ENCODE data around the gene RAMACL.
"Not testable (repeated sequence)": the region's sequence is repeated elsewhere in the genome, so short reads cannot be mapped to it uniquely, and the experiment has no call there.

RAMACL gene

DNA sequence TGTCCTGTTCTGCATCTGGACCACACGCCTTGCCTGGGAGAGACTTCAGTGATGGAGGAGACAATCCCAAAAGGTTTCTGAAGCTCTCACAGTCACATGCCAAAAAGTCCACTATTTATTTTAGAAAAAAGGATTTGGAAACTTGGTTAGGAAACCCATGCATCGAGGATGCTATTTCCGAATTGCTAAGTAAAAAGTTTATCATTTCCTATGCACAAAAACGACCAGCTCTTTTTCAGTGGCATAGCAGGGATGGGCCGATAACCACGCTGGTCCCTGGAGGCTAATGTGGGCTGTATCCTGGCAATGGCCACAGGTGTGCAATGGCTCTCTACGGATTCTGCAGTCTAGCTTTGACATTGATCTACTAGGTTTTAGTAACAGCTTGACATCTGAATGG lies 33.9 kb downstream of the RAMACL start:
- Mint-ChIP-seq H3K4me3 (no peak overlapping the region), H3K27me3 (peaks cover 3% of the 10 kb centered on the region), H3K36me3 (ENCODE audit: low read depth) (no peaks in the 10 kb centered on the region), H3K27ac (no peak overlapping the region), H3K4me1 (peaks cover 10% of the 10 kb centered on the region), H3K9me3 (no peaks in the 10 kb centered on the region)
- DNase-seq (no peak), ATAC-seq (no peak)

DNA sequence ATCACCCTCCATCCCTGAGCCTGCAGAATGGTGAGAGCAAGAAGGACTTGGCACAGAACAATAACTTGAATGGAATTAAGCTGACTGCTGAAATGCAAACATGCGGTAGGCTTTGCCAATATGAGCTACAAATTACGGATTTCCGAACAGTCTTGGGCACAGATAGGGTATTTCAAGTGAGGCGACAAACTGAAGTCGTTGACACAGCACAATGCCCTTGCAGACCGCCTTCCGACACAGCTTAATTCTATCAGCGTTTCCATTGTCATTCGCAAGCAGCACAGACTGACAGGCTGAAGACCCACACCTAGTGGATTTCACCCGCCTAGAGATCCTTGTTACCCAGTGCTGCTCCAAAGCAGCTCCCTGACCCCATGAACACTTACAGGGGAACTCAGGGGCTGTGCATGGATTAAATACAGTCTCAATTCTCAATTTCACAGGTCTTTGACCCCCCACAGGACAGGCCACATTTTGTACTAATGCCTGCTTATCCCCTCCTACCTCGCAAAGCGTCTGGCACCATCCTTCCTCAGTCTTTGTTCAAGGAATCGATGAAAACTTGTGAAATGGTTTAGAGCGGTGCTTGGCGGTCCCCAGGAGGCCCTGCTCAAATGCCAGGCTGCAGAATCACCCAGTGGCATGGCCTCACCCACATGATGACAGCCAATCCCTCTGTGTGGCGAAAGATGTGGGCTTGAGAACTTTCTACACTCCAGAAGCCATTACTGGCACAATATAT lies 34.6 kb downstream of the RAMACL start:
- no peaks in the 10 kb centered on the region for H3K9me3 Mint-ChIP-seq
- ATAC-seq (no peak), DNase-seq (no peak)
- H3K4me3 Mint-ChIP-seq, result no peak overlapping the region
- peaks cover 5% of the 10 kb centered on the region for H3K4me1 Mint-ChIP-seq
- no peak overlapping the region for H3K27ac Mint-ChIP-seq
- no peaks in the 10 kb centered on the region for H3K36me3 Mint-ChIP-seq (ENCODE audit: low read depth)
- peaks cover 3% of the 10 kb centered on the region for H3K27me3 Mint-ChIP-seq

DNA sequence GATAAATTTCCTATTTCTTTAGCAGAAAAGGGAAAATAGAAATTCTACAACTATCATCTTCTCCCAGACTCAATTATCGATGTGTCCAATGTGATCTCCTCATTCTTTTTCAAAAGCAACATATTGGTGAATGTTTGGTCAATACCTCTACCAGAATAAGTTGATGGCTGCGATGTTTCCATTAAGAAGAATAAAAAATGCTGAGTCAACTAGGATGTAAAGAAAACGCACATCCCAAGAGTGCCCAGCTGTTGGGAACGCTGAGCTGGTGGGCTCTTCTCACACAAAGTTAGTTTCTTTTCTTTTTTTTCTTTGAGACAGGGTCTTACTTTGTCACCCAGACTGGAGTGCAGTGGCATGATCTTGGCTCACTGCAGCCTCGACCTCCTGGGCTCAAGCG lies 39.8 kb downstream of the RAMACL start:
- Mint-ChIP-seq H3K9me3 (no peaks in the 10 kb centered on the region), H3K36me3 (ENCODE audit: low read depth) (no peaks in the 10 kb centered on the region), H3K27ac (no peak overlapping the region), H3K4me3 (no peak overlapping the region), H3K4me1 (peaks cover 4% of the 10 kb centered on the region), H3K27me3 (no peaks in the 10 kb centered on the region)
- ATAC-seq (no peak), DNase-seq (no peak)

DNA sequence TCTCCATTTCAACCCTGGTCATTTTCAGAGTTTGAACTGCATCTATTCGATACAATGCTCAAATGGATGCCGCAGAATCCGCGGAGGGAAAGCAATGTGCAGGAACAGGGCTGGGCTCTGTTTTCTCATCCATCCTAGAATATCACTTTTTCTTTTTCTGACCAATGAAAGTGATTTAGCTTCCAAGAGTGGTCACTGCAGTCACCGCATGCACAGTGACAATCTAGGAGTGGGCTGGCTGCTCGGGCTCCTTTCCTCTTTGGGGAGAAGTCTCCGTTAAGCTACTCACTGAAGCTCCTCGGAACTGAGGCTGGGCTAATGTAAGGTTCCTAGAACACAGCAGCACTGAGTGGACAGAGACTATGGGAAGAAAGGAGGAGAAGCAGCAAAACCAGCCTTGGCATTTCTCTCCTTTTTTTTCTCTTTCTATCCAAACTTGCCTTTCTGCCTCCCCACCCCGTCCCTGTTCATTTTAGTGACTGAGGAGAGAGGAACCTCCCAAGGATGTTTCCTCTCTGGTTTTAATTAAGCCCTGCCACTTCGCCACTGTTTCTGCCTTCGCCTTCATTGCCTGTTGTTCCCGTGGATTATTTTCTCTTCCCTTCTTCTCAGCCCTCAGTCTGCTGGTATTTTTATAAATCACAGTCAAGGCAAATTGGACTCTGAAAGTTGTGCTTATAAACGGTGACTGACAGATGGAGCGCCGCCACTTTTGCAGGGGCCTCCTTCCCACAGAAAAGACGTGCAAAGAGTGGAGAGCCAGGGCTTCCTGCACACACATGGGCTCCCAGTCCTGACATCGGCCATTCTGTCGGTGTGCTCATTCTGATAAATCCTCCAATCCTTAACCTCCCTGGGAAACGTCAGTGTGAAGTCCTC lies 41.1 kb downstream of the RAMACL start:
- Mint-ChIP-seq H3K4me1 (peaks cover 16% of the 10 kb centered on the region), H3K4me3 (no peak overlapping the region), H3K27me3 (no peaks in the 10 kb centered on the region), H3K9me3 (no peaks in the 10 kb centered on the region), H3K27ac (no peak overlapping the region), H3K36me3 (ENCODE audit: low read depth) (no peaks in the 10 kb centered on the region)
- DNase-seq (no peak), ATAC-seq (no peak)

DNA sequence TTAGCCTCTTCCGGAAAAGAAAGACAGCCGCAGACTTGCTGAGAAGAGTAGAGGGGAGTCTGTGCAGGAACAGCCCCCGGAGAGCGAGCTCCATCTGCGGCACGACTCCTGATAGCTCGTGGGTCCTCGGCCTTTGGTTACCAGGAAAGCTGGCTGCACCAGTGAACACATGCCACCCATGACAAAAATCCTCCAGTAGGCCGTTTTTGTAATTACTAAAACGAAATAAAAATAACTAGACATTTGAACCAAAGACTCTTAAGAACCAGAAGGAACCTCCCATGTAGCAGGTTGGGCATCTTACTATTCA lies 42.2 kb downstream of the RAMACL start:
- Mint-ChIP-seq H3K9me3 (no peaks in the 10 kb centered on the region), H3K4me3 (no peak overlapping the region), H3K36me3 (ENCODE audit: low read depth) (no peaks in the 10 kb centered on the region), H3K4me1 (peaks cover 19% of the 10 kb centered on the region), H3K27ac (no peak overlapping the region), H3K27me3 (no peaks in the 10 kb centered on the region)
- no peak for DNase-seq
- ATAC-seq, result no peak

DNA sequence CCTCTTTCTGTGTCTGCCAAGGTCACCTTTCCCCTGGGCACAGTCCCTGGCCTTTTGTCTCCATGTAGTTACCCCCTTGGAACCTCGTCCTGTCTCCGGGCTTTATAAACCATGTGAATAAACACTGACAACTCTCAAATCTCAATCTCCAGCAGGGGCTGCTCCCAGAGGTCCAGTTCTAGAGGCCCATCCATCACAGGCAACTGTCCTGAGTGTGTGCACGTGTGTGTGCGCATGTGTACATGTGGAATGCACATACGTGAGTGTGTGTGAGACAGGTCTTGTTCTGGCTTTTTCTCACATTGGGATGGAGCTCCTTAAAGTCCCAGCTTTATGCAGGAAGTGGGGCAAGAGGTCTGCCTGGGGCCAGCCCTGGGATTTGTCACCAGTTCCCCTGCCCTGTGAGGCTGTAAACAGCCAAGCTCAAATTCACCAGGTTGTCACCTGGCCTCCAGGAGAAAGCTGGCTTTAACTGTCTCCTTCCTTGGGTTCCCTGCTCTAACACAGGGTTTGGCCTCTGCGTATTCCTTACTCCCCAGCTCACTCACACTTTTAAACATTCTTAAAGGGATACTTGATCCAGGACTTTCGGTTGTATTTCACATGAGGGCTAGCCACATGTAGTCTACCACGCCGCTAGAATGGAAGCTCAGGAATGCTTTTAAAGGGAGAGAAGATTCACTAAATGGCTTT lies 42.7 kb downstream of the RAMACL start:
- H3K4me3 Mint-ChIP-seq, result no peak overlapping the region
- DNase-seq (no peak), ATAC-seq (no peak)
- no peaks in the 10 kb centered on the region for H3K9me3 Mint-ChIP-seq
- H3K27me3 Mint-ChIP-seq, result no peaks in the 10 kb centered on the region
- no peak overlapping the region for H3K27ac Mint-ChIP-seq
- H3K4me1 Mint-ChIP-seq, result peaks cover 19% of the 10 kb centered on the region
- no peaks in the 10 kb centered on the region for H3K36me3 Mint-ChIP-seq (ENCODE audit: low read depth)

DNA sequence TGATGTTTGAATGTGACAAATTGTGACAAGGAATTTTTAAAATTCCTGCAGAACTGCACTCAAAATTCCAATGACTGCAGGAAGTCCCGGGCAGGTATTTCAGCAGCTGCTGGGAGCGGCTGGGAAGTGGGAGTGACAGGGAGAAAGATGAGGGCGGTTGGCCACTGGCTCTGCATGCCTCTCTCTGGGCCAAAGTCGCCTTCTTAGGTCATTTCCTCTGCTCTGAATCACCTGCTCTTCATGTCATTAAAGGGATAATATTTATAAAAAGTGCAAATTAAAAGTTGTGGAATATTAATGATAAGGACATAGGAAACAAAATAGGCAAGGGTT lies 43.9 kb downstream of the RAMACL start:
- Mint-ChIP-seq H3K9me3 (no peaks in the 10 kb centered on the region), H3K4me1 (peaks cover 19% of the 10 kb centered on the region), H3K27ac (no peak overlapping the region), H3K36me3 (ENCODE audit: low read depth) (no peaks in the 10 kb centered on the region), H3K27me3 (no peaks in the 10 kb centered on the region), H3K4me3 (no peak overlapping the region)
- DNase-seq, result no peak
- ATAC-seq, result no peak

DNA sequence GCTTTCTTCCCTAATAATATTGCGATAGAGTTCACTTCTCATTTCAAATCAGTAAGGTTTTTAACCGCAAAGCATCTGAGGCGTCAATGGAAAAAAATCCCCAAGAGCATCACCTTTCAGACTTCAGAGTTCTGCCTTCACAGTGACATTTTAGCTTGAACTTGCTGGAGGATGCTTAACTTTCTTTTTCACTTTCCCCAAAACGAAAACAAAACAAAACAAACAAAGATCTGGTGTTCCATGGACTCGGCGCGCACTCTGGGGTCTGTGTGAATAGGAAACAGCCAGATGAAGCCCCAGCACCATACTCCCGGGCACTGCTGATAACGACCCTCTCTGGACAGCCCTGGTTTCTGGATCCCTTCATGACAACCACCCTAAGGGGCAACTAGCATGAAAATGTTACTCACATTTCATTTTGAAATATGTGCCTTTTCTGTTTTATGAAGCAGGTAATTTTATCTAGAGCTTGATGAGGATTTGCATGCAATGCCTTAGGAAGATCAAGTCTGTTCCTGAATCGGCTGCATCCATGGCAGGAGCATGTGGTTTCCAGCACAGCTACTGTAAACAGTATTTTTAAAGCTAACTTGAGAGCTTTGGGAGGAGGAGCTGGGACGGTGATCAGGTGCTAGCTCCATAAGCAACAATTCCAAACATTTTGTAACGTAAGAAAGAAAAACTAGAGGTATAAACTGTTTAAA lies 44.5 kb downstream of the RAMACL start:
- ATAC-seq, result no peak
- H3K36me3 Mint-ChIP-seq (ENCODE audit: low read depth), result no peaks in the 10 kb centered on the region

DNA sequence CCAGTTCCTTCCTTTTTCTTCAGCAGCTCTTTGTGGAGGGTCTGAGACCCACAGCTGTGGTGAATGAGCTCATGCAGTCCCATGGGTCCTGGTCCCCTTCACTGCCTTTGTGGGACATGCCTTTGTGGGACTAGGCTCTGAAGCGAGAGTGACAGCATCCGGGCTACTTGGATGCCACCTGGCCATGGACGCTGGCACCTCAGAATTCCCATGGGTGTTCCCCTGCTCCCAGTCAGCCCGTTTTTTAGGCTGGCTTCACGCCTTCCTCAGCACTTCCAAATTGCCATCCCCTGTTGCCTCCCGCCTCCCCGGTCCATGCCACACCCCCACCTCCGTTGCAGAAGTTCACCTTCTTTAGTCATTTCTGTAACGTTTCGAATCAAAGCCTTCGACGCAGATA lies 45.1 kb downstream of the RAMACL start:
- H3K4me1 Mint-ChIP-seq, result peaks cover 19% of the 10 kb centered on the region
- H3K27me3 Mint-ChIP-seq, result no peaks in the 10 kb centered on the region
- peak overlapping the region; percentile 33 for H3K4me3 Mint-ChIP-seq
- peak overlapping the region; percentile 55 for H3K27ac Mint-ChIP-seq
- ATAC-seq, result peak; percentile 39
- no peaks in the 10 kb centered on the region for H3K9me3 Mint-ChIP-seq
- DNase-seq, result no peak
- H3K36me3 Mint-ChIP-seq (ENCODE audit: low read depth), result no peaks in the 10 kb centered on the region

More for the DNA sequence above, 44.5 kb downstream of the RAMACL start:
- Mint-ChIP-seq H3K4me3 (peak overlapping the region; percentile 33), H3K27ac (peak overlapping the region; percentile 55), H3K4me1 (peaks cover 19% of the 10 kb centered on the region), H3K9me3 (no peaks in the 10 kb centered on the region), H3K27me3 (no peaks in the 10 kb centered on the region)
- DNase-seq, result no peak

DNA sequence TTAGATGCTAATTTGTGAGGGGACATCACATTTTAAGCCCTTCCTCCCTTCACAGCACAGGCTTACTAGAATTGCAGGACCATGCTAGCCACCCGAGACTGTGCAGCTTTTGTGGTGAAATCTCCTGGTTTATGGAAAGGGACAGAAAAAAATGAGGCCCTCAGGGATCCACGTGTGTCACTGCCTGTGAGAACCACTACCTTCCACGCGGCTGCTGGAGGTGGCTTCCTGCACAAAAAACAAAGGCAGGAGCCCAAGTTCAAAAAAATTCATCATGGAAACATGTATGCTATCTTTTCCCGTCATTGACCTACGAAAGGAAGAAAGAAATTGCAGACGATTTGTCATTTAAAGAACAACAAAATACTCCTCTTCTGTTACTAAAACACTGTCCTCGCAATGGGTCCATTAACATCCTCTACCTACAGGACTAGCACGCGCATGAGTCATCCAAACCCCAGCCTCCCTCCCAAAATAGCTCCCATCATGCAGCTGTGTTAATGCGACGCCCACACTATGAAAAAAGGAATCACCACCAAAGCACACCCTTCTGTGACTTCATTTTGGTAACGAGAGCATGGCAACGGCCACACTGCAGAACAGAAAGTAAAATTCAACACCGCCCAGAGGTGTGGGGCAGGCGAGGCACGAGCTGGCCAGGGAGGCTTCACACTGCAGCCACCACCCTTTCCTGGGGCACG lies 45.7 kb downstream of the RAMACL start:
- peak; percentile 88 for ATAC-seq
- DNase-seq, result peak; percentile 33
- no peaks in the 10 kb centered on the region for H3K27me3 Mint-ChIP-seq
- H3K36me3 Mint-ChIP-seq (ENCODE audit: low read depth), result no peaks in the 10 kb centered on the region
- H3K9me3 Mint-ChIP-seq, result no peaks in the 10 kb centered on the region
- peak overlapping the region; percentile 55 for H3K27ac Mint-ChIP-seq
- H3K4me1 Mint-ChIP-seq, result peaks cover 19% of the 10 kb centered on the region
- H3K4me3 Mint-ChIP-seq, result peak overlapping the region; percentile 33

DNA sequence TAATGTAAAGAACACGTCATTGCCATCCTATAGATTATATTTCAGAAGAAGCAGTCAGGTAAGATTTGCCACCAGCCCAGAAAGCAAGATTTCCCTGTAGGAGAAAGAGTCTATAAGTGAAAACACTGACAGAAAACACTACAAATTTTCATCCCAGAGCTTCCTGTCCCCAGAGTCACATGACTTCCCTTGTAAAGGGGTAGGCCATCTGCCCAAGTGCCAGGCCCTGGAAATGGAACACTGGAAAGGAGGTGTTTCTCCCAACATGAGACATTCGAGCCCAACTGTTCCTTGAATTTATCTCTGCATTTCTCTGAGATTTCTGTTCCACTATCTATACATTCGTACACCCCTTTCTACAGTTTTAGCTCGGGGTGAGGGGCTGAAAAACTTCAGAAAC lies 46.9 kb downstream of the RAMACL start:
- H3K4me1 Mint-ChIP-seq, result peaks cover 19% of the 10 kb centered on the region
- H3K27ac Mint-ChIP-seq, result no peak overlapping the region
- no peaks in the 10 kb centered on the region for H3K27me3 Mint-ChIP-seq
- no peak for ATAC-seq
- no peaks in the 10 kb centered on the region for H3K36me3 Mint-ChIP-seq (ENCODE audit: low read depth)
- no peaks in the 10 kb centered on the region for H3K9me3 Mint-ChIP-seq
- DNase-seq, result no peak
- H3K4me3 Mint-ChIP-seq, result no peak overlapping the region

DNA sequence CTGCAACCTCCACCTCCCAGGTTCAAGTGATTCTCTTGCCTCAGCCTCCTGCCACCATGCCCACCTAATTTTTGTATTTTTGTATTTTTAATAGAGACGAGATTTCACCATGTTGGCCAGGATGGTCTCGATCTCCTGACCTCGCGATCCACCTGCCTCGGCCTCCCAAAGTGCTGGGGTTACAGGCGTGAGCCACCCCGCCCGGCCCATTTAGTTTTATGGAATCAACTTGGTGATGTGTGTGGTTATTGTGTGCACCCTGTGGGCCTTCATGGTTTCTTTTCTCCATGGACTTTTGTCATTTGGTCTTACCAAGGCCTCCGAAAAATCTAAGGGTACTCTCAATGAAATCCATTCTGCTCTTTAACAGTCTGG lies 47.5 kb downstream of the RAMACL start:
- not testable (repeated sequence) for H3K27ac Mint-ChIP-seq; H3K36me3 Mint-ChIP-seq (ENCODE audit: low read depth); H3K4me3 Mint-ChIP-seq; H3K9me3 Mint-ChIP-seq; H3K27me3 Mint-ChIP-seq; DNase-seq; ATAC-seq
- peaks cover 19% of the 10 kb centered on the region for H3K4me1 Mint-ChIP-seq

DNA sequence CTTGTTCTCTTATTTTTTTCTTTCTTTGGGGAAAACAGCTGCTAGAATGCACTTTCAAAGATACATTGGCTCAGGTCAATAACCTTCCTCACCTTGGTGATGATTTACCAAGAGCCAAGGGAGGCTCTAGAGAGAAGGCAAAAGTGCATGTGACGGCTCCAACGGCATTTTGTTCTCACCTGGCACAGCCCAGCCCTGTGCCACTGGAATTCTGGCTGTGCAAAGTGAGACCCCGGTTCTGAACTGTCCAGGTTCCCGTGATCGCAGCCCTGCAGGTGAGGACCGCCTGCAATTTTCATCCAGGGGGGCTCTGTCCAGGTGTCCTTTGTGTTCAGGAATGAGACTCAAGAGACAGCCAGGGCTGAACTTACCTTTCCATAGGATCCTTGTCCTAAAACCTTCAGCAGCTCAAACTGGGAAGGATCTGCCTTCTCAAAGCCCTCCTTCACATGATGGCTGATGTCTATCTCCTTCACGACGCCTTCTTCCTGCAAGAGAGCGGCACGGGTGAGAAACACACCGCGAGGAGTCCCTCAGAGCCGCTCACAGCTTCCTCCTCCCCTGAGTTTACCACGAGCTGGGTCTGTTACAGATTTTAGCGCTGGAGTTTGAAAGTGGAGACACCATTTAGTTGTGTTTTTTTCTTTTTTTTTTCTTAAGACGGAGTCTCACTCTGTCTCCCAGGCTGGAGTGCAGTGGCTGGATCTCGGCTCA lies 48.0 kb downstream of the RAMACL start:
- no peak for DNase-seq
- no peak for ATAC-seq
- no peaks in the 10 kb centered on the region for H3K9me3 Mint-ChIP-seq
- H3K27ac Mint-ChIP-seq, result no peak overlapping the region
- peaks cover 19% of the 10 kb centered on the region for H3K4me1 Mint-ChIP-seq
- no peaks in the 10 kb centered on the region for H3K36me3 Mint-ChIP-seq (ENCODE audit: low read depth)
- no peaks in the 10 kb centered on the region for H3K27me3 Mint-ChIP-seq
- no peak overlapping the region for H3K4me3 Mint-ChIP-seq
